AML-193 (cell line): ENCODE data around the gene FAM53C.
"Not testable (repeated sequence)": the region's sequence is repeated elsewhere in the genome, so short reads cannot be mapped to it uniquely, and the experiment has no call there.

Experiments
- DNase-seq, 2 experiments: peaks; one replicate each; lab custom pipeline; 2025; lab: John Stamatoyannopoulos, UW

Gene FAM53C

GRCh38 chr5:138351056-138351455 is 13.0 kb downstream of the FAM53C start:
- no peak for DNase-seq

DNA sequence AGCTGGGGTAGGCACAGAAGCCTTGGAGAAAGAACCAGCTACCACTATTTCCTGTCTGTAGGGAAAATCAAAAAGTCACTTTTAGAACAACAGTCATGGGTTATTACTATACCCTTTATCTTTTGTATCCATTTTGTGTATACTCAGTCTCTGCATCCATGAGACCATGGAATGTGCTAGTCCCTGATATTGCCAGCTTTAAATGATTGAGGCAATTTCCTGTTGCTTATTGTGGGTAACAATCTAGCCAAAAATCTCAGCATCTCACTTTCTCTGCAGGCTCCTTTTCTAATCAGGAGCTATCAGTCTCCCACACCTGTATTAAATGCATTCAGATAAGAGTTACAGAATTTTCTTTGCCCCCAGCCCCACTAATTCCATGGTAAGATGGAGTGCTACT is 13.5 kb downstream of the FAM53C start:
- DNase-seq, result no peak

- DNase-seq, result peak; percentile 53 to 81
Observed at GRCh38 chr5:138352071-138352721, 14.1 kb downstream of the FAM53C start, which contains the start of gene KDM3B. KDM3B (plus strand) TSS chr5:138352685; CDS start chr5:138352796, 111 bp downstream.

GRCh38 chr5:138352722-138353559 is 14.9 kb downstream of the FAM53C start:
- peak; percentile 73 to 75 for DNase-seq

GRCh38 chr5:138353560-138354080 is 15.6 kb downstream of the FAM53C start:
- peak in 1 of 2 experiments; percentile 37 for DNase-seq

GRCh38 chr5:138354387-138354786 is 16.3 kb downstream of the FAM53C start:
- no peak for DNase-seq

DNA sequence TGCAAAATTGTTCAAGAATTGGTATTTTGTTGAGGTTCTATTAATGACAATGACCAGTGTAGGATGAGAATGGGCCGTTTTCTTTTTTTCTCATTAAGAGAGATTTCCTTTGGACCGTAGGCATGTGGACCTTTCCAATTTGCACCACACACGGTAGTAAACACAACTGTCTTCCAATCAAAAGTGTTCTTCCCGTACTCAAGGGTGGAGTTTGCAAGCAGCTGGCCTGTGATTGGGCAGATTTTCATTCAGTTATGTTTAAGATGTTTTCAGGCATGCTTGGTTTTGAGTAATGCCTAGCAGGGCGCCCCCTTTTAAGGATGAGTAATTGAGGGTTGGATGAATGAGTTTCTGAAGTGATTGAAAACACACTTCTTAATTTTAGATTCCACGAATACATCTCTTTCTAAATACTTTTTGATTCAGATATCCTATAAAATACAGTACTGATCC is 16.9 kb downstream of the FAM53C start:
- DNase-seq, result peak; percentile 65 to 76

GRCh38 chr5:138359621-138360020 is 21.6 kb downstream of the FAM53C start:
- no peak for DNase-seq

GRCh38 chr5:138360941-138361452 is 22.9 kb downstream of the FAM53C start:
- DNase-seq, result no peak

DNA sequence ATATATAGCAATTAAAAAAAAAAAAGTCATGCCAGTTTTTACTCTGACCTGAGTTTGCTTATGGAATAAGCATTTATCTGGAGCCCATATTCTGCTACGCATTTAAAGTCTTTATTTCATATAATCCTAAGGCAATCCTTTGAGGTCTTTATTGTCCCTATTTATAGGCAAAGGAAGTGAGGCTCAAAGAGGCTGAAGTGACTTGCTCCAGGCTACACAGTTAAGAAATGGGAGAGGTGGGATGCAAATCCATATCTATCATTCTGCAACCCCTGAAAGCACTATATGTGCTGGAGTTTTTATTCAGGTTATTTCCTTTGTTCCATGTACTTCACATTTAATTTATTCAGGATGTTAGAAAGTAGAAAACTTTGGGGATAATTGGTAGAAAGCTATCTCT is 26.5 kb downstream of the FAM53C start:
- no peak for DNase-seq

GRCh38 chr5:138366632-138367382 is 28.7 kb downstream of the FAM53C start:
- no peak for DNase-seq

DNA sequence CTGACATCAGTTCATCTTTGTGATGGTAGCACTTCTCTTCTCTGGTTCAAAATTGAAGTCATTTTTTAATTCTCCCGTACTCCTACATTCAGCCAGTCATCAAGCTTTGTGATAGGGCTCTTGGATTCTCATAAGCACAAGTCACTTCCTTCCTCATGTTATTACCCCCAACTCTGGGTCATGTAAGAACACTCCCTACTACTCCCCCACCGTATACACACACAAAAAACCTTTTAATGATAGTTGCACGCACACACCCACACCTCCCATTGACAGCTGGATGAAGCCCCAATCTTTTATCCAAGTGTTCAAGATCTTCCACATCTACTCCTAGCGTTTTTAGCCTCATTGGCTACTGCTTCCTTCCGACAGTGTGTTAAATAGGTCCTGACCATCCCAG is 31.2 kb downstream of the FAM53C start:
- DNase-seq, result no peak

GRCh38 chr5:138369706-138370105 is 31.6 kb downstream of the FAM53C start:
- DNase-seq, result peak; percentile 87 to 94

DNA sequence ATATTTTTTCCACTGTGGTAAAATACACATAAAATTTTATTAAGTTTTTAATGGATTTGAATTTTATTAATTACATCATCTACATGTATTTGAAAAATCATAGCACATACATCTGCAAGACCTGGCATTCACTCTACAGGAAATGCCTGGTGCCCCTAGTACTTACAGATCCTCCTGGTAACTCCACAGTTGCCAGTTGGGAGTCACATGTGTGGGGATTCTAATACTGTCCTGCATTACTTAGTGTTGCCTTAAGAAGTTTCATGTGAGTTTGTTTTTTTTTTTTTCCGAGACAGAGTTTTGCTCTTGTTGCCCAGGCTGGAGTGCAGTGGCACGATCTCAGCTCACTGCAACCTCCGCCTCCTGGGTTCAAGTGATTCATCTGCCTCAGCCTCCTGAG is 32.5 kb downstream of the FAM53C start:
- DNase-seq, result no peak

DNA sequence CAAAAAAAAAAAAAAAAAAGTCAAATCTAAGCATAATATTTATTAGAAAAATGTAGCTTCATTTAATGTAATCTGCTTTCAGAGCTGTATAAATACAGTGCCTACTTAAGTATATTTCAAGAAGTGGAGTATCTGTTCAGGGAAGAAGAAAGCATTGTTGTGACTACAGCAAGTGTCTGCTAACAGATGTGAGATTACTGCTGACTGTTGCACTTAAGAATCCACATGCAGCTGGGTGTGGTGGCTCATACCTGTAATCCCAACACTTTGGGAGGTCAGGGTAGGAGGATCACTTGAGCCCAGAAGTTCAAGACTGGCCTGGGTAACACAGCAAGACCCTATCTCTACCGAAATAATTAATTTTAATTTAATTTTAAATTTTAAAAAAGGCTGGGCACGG is 33.4 kb downstream of the FAM53C start:
- DNase-seq, result no peak

DNA sequence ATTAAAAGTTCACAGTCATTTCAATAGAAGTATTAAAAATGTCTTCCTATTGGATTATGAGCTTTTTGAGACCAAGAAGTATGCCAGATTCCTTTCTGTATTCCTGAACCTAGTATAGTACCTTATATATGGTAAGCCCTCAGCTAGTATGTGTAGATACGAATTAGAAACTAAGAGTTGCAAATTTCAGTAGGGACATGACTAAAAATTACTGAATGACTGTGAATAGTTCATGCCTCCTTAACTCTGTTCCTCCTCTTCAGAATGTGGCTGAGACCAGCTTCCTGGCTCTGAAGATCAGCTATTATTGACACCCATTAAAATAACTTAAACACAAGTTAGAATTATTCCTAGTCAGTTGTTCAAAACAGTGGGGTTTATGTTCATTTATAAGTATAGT is 34.2 kb downstream of the FAM53C start:
- DNase-seq, result no peak

DNA sequence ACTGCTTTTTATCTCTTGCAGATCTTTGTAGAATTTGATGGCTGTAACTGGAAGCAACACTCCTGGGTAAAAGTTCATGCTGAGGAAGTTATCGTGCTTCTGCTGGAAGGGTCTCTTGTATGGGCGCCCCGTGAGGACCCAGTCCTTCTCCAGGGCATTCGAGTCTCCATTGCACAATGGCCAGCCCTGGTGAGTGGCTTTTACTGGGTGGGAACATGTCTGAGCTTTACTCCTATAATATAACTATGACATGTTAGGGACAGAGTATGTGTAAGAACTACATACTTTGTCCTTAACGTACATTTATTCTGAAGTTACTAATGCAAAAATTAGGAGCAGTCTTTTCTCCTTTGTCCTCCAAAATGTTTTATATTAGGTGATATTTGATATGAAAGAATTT is 34.6 kb downstream of the FAM53C start:
- DNase-seq, result no peak

- DNase-seq, result no peak
Observed at GRCh38 chr5:138382347-138382746, 44.3 kb downstream of the FAM53C start.

- DNase-seq, result no peak
Observed at GRCh38 chr5:138385660-138386059, 47.6 kb downstream of the FAM53C start.

DNA sequence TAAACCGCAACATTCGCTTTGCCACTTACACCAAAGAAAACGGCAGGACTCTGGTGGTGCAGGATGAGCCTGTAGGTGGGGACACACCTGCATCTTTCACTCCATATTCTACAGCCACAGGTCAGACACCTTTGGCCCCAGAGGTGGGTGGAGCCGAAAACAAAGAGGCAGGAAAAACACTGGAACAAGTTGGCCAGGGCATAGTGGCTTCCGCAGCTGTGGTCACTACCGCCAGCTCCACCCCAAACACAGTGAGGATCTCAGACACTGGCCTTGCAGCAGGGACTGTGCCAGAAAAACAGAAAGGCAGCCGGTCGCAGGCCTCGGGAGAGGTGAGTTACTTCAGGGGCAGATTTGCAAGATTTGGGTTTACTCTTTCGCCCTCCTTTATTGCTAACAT is 48.2 kb downstream of the FAM53C start:
- no peak for DNase-seq

- no peak for DNase-seq
Observed at GRCh38 chr5:138389332-138389731, 51.3 kb downstream of the FAM53C start.

GRCh38 chr5:138389911-138390310 is 51.8 kb downstream of the FAM53C start:
- not testable (repeated sequence) for DNase-seq
